ENCODE results near the gene GPR146. TPM values are rescaled to one million over a fixed set of nuclear protein-coding genes. Genes with fewer than 3 reads are reported as not detected.

The GPR146 gene
- total RNA-seq, 1 donor, result not detected

GRCh38 chr7:1101563-1102431 lies 57.5 kb downstream of the GPR146 start:
- no peak overlapping the region for H3K4me3 ChIP-seq (ENCODE audit: low read depth, low read length)
- no peak for DNase-seq (ENCODE audit: low read depth)
- no peak for TF ChIP-seq CTCF (IDR thresholded peaks at IDR 0.05; ENCODE audit: insufficient read depth, low read depth, low read length)

DNA sequence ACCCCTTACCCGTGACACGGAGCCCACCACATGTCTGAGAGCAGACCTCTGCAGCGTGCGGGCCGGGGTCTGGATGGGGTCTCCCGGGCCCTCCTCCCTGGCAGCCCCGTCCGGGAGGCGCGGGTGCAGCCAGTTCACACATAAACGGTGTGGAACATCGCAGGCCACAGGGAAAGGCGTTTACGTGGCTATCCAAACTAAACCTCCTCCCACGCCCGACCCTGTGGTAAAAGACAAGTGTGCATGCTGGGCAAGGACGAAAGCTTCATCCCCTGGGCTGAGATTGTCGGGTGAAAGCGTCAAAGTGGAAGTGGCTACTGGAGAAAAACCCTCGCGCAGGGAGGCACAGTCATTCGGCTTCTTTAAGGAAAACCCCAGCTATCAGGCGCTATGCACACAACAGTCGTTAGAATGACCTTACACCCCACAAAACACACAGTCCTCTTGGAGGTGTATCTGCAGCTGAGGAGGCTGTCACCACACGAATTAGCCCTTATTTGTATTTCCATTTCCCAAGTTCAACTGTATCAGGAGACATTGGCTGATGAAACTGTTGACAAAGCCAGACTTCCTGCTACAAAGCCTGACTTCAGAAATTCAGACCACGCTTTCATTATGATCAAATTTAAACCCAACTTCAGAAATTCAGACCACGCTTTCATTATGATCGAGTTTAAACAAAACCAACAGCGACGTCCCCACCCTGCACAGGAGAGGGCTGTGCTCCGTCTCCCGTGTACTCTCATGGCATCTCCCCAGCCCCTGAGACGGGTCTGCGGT lies 58.9 kb downstream of the GPR146 start:
- DNase-seq (ENCODE audit: low read depth), result no peak
- no peak overlapping the region for H3K4me3 ChIP-seq (ENCODE audit: low read depth, low read length)
- no peak for TF ChIP-seq CTCF (IDR thresholded peaks at IDR 0.05; ENCODE audit: insufficient read depth, low read depth, low read length)

- no peak overlapping the region for H3K4me3 ChIP-seq (ENCODE audit: low read depth, low read length)
- DNase-seq (ENCODE audit: low read depth), result no peak
- TF ChIP-seq CTCF (IDR thresholded peaks at IDR 0.05; ENCODE audit: insufficient read depth, low read depth, low read length), result no peak
Observed at GRCh38 chr7:1103789-1104515, 59.6 kb downstream of the GPR146 start.

DNA sequence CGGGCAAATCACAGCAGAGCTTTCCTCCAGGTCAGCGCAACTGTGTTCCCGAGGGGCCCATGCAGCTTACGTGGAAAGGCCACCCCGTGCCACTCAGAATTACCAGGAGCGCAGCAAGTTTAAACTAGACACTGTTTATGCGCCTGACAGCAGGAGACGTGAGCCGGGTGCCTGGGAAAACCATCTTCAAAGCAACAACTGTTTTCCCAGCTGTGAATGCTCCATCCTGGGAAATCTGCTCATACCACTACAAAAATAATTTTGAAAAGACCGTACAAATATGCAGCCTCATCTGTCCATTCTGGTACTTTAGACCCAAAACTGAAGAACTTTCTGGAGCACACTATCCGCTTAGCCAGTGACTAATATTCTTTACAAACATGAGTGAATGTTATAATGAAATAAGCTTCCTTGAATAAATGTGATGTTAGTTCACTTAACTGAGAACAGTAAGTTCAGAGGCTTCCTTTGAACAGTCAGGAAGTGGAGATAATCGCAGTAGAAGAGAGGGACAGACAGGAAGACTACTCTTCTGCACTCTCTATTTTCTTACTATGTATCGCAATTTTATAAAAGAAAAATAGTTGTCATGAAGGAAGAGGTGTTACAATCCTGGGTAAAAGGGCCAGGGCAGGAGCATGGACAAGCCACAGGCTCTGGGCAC lies 60.3 kb downstream of the GPR146 start:
- no peak for DNase-seq (ENCODE audit: low read depth)
- H3K4me3 ChIP-seq (ENCODE audit: low read depth, low read length), result no peak overlapping the region
- TF ChIP-seq CTCF (IDR thresholded peaks at IDR 0.05; ENCODE audit: insufficient read depth, low read depth, low read length), result no peak

GRCh38 chr7:1105189-1105588 lies 60.8 kb downstream of the GPR146 start:
- no peak overlapping the region for H3K4me3 ChIP-seq (ENCODE audit: low read depth, low read length)
- TF ChIP-seq CTCF (IDR thresholded peaks at IDR 0.05; ENCODE audit: insufficient read depth, low read depth, low read length), result no peak
- no peak for DNase-seq (ENCODE audit: low read depth)

DNA sequence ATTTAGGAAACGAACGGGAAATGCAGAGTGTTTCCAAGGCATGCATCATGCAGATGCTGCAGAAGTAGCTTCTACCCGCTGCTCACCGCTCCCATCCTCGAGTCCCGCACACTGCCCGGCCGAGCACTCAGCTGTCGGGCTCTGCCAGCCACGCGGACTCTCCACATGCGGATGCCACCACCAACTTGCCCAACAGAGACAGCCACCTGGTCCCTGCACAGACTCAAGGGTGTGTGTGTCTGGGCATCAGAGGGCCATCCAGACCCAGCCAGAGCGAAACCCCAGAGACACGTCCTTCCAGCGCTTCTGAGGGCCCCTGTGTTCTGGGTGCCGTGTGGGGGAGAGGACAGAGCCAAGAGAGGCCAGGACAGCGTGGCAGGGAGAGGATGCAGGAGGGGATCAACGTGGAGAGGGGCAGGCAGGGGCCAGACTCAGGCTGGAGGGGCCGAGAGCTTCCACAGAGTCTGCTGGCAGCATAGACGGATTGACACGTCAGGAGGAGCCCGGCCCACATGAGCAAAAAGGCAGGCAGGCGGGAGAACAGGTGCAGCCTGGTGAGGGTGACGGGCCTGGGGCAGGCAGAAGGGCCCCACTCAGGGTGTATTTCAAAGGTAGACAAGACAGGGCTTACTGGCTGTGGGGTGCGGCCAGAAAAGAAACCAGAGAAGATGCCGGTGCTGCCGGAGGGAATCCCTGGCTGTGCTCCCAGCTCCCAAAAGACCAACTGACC lies 61.9 kb downstream of the GPR146 start:
- TF ChIP-seq CTCF (IDR thresholded peaks at IDR 0.05; ENCODE audit: insufficient read depth, low read depth, low read length), result no peak
- no peak for DNase-seq (ENCODE audit: low read depth)
- no peak overlapping the region for H3K4me3 ChIP-seq (ENCODE audit: low read depth, low read length)

All from fibroblast of villous mesenchyme (primary cell).